ENCODE results near the gene PRICKLE2. TPM values are rescaled to one million over a fixed set of nuclear protein-coding genes. Genes with fewer than 3 reads are reported as not detected.

PRICKLE2 gene
- total and polyA plus RNA-seq, 2 experiments from 2014 or later: 1.1 to 12.5 TPM

DNA sequence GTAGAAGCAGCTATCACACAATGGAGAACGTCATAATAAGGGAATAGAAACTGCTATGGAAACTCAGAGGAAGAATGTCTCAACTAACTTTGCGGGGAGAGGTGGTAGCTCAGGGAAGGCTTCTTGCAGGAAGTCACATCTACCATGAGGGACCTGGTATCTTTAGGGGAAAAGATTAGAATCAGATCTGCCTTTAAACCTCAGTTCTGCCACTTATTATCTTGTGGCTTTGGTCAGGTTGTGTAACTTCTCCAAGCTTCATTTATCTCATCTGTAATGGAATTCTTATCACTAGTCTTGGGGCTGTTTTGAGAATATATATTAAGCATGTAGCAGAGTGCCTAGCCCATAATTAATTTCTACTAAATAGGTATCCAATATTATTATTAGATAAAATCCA is 46.4 kb upstream of the PRICKLE2 start:
- Histone ChIP-seq H3K27ac (ENCODE audit: low read depth) (no peak overlapping the region), H2AFZ (no peak overlapping the region), H4K20me1 (replicated peaks; ENCODE audit: insufficient read depth) (no peaks in the 10 kb centered on the region), H3K4me3 (no peak overlapping the region), H3K79me2 (replicated peaks; ENCODE audit: insufficient read depth) (no peaks in the 10 kb centered on the region), H3K9me2 (ENCODE audit: insufficient read depth) (no peaks in the 10 kb centered on the region), H3K27me3 (ENCODE audit: insufficient read depth) (no peaks in the 10 kb centered on the region), H3K4me1 (ENCODE audit: insufficient read depth) (peaks cover 1% of the 10 kb centered on the region), H3F3A (replicated peaks; ENCODE audit: low read depth) (no peaks in the 10 kb centered on the region), H3K4me2 (no peak overlapping the region), H3K36me3 (ENCODE audit: insufficient read depth) (no peaks in the 10 kb centered on the region)
- peaks cover 16% of the 10 kb centered on the region for H3K4me1 Mint-ChIP-seq
- no peak overlapping the region for H3K4me3 Mint-ChIP-seq
- H3K27me3 Mint-ChIP-seq (ENCODE audit: insufficient read depth, low read depth, poor library complexity): peaks cover 4% of the 10 kb centered on the region
- no peak overlapping the region for H3K27ac Mint-ChIP-seq
- DNase-seq (ENCODE audit: low spot score) (no peak), ATAC-seq (no peak)
- H3K9me3 Mint-ChIP-seq: peaks cover 17% of the 10 kb centered on the region
- H3K36me3 Mint-ChIP-seq (ENCODE audit: low read depth): peaks cover 5% of the 10 kb centered on the region
- TF ChIP-seq, protein P1, sequence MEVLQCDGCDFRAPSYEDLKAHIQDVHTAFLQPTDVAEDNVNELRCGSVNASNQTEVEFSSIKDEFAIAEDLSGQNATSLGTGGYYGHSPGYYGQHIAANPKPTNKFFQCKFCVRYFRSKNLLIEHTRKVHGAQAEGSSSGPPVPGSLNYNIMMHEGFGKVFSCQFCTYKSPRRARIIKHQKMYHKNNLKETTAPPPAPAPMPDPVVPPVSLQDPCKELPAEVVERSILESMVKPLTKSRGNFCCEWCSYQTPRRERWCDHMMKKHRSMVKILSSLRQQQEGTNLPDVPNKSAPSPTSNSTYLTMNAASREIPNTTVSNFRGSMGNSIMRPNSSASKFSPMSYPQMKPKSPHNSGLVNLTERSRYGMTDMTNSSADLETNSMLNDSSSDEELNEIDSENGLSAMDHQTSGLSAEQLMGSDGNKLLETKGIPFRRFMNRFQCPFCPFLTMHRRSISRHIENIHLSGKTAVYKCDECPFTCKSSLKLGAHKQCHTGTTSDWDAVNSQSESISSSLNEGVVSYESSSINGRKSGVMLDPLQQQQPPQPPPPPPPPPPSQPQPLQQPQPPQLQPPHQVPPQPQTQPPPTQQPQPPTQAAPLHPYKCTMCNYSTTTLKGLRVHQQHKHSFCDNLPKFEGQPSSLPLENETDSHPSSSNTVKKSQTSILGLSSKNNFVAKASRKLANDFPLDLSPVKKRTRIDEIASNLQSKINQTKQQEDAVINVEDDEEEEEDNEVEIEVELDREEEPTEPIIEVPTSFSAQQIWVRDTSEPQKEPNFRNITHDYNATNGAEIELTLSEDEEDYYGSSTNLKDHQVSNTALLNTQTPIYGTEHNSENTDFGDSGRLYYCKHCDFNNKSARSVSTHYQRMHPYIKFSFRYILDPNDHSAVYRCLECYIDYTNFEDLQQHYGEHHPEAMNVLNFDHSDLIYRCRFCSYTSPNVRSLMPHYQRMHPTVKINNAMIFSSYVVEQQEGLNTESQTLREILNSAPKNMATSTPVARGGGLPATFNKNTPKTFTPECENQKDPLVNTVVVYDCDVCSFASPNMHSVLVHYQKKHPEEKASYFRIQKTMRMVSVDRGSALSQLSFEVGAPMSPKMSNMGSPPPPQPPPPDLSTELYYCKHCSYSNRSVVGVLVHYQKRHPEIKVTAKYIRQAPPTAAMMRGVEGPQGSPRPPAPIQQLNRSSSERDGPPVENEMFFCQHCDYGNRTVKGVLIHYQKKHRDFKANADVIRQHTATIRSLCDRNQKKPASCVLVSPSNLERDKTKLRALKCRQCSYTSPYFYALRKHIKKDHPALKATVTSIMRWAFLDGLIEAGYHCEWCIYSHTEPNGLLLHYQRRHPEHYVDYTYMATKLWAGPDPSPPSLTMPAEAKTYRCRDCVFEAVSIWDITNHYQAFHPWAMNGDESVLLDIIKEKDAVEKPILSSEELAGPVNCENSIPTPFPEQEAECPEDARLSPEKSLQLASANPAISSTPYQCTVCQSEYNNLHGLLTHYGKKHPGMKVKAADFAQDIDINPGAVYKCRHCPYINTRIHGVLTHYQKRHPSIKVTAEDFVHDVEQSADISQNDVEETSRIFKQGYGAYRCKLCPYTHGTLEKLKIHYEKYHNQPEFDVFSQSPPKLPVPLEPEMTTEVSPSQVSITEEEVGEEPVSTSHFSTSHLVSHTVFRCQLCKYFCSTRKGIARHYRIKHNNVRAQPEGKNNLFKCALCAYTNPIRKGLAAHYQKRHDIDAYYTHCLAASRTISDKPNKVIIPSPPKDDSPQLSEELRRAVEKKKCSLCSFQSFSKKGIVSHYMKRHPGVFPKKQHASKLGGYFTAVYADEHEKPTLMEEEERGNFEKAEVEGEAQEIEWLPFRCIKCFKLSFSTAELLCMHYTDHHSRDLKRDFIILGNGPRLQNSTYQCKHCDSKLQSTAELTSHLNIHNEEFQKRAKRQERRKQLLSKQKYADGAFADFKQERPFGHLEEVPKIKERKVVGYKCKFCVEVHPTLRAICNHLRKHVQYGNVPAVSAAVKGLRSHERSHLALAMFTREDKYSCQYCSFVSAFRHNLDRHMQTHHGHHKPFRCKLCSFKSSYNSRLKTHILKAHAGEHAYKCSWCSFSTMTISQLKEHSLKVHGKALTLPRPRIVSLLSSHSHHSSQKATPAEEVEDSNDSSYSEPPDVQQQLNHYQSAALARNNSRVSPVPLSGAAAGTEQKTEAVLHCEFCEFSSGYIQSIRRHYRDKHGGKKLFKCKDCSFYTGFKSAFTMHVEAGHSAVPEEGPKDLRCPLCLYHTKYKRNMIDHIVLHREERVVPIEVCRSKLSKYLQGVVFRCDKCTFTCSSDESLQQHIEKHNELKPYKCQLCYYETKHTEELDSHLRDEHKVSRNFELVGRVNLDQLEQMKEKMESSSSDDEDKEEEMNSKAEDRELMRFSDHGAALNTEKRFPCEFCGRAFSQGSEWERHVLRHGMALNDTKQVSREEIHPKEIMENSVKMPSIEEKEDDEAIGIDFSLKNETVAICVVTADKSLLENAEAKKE (CRISPR knock-in tag; IDR thresholded peaks at IDR 0.05): no peak

GRCh38 chr3:64270866-64271260 is 45.6 kb upstream of the PRICKLE2 start:
- Histone ChIP-seq H3K4me2 (no peak overlapping the region), H3K4me1 (ENCODE audit: insufficient read depth) (peaks cover 9% of the 10 kb centered on the region), H3F3A (replicated peaks; ENCODE audit: low read depth) (no peaks in the 10 kb centered on the region), H3K36me3 (ENCODE audit: insufficient read depth) (no peaks in the 10 kb centered on the region), H2AFZ (no peak overlapping the region), H3K79me2 (replicated peaks; ENCODE audit: insufficient read depth) (no peaks in the 10 kb centered on the region), H3K27ac (ENCODE audit: low read depth) (no peak overlapping the region), H4K20me1 (replicated peaks; ENCODE audit: insufficient read depth) (no peaks in the 10 kb centered on the region), H3K9me2 (ENCODE audit: insufficient read depth) (no peaks in the 10 kb centered on the region), H3K27me3 (ENCODE audit: insufficient read depth) (no peaks in the 10 kb centered on the region), H3K4me3 (no peak overlapping the region)
- Mint-ChIP-seq H3K27me3 (ENCODE audit: insufficient read depth, low read depth, poor library complexity) (peaks cover 4% of the 10 kb centered on the region), H3K9me3 (peaks cover 17% of the 10 kb centered on the region), H3K4me1 (peaks cover 21% of the 10 kb centered on the region), H3K4me3 (no peak overlapping the region), H3K36me3 (ENCODE audit: low read depth) (peaks cover 5% of the 10 kb centered on the region), H3K27ac (no peak overlapping the region)
- no peak for DNase-seq (ENCODE audit: low spot score)
- no peak for ATAC-seq
- TF ChIP-seq CTCF (conservative IDR thresholded peaks at IDR 0.05; ENCODE audit: low read depth in 2 of 2): no peak
- TF ChIP-seq EZH2phosphoT487 (IDR thresholded peaks at IDR 0.05; ENCODE audit: unreplicated experiment): no peak
- TF ChIP-seq, protein P2, sequence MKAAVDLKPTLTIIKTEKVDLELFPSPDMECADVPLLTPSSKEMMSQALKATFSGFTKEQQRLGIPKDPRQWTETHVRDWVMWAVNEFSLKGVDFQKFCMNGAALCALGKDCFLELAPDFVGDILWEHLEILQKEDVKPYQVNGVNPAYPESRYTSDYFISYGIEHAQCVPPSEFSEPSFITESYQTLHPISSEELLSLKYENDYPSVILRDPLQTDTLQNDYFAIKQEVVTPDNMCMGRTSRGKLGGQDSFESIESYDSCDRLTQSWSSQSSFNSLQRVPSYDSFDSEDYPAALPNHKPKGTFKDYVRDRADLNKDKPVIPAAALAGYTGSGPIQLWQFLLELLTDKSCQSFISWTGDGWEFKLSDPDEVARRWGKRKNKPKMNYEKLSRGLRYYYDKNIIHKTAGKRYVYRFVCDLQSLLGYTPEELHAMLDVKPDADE (IDR thresholded peaks at IDR 0.05): no peak
- no peak for TF ChIP-seq ZNF331 (CRISPR knock-in tag; IDR thresholded peaks at IDR 0.05; ENCODE audit: low read depth)
- TF ChIP-seq JUNB (IDR thresholded peaks at IDR 0.05; ENCODE audit: unreplicated experiment): no peak
- no peak for TF ChIP-seq STAT1 (IDR thresholded peaks at IDR 0.05; ENCODE audit: unreplicated experiment)
- no peak for TF ChIP-seq POLR2AphosphoS5 (IDR thresholded peaks at IDR 0.05; ENCODE audit: low read depth)
- no peak for TF ChIP-seq ZNF114 (CRISPR knock-in tag; IDR thresholded peaks at IDR 0.05)

Measured in GM23338 (cell line).